Transverse colon (tissue), 4 donors: ENCODE data around the gene ALPP. TPM values are rescaled to one million over a fixed set of nuclear protein-coding genes. Genes with fewer than 3 reads are reported as not detected.
"Not testable (repeated sequence)": the region's sequence is repeated elsewhere in the genome, so short reads cannot be mapped to it uniquely, and the experiment has no call there.

Source experiments
- DNase-seq: peaks from one replicate; pipeline ENCODE4 v3.0.0-alpha.2; 2019
- H3K27ac ChIP-seq, 4 donors: fragments of 200-600 bp; sonication (generic); 2 replicates each; pipeline ENCODE4 v1.5.1; 2016 to 2018; ENCODE audit warnings: inconsistent platforms in 4 of 4
- H3K27me3 ChIP-seq: fragments of 200-600 bp; sonication (generic); 2 replicates; pipeline ENCODE4 v1.5.1; 2017; ENCODE audit warnings: inconsistent platforms
- H3K36me3 ChIP-seq, 4 donors: fragments of 200-600 bp; sonication (generic); 2 replicates each; pipeline ENCODE4 v1.5.1; 2017 to 2019; ENCODE audit warnings: inconsistent platforms in 4 of 4
- H3K4me1 ChIP-seq, 4 donors: fragments of 200-600 bp; sonication (generic); 2 replicates each; pipeline ENCODE4 v1.5.1; 2017 to 2020; ENCODE audit warnings: inconsistent platforms in 4 of 4
- H3K4me3 ChIP-seq, 4 donors: fragments of 200-600 bp; sonication (generic); 1 replicate in 1 of 4; 2 replicates in 3 of 4; pipeline versions ENCODE4 v1.5.1 to v1.6.1; 2017 to 2019; ENCODE audit warnings: inconsistent platforms in 4 of 4
- H3K9me3 ChIP-seq, 2 donors: fragments of 200-600 bp; sonication (generic); 2 replicates each; pipeline ENCODE4 v1.5.1; 2017 to 2019; ENCODE audit warnings: inconsistent platforms in 2 of 2
- CTCF ChIP-seq, 5 experiments: fragments of 200-600 bp in 3 of 5; fragments of 450-650 bp in 2 of 5; sonication (generic) in 3 of 5; IDR thresholded peaks; 1 replicate in 2 of 5; 2 replicates in 3 of 5; pipeline ENCODE4 v1.5.1; 2016 to 2017; ENCODE audit warnings: antibody characterized with exemption in 5 of 5, inconsistent platforms in 3 of 5, mild to moderate bottlenecking in 2 of 5, moderate library complexity in 1 of 5
- EP300 ChIP-seq: sonication (generic); formaldehyde crosslinking; IDR thresholded peaks from one replicate; pipeline ENCODE4 v1.6.1; 2017; ENCODE audit warnings: antibody characterized with exemption, low read depth
- POLR2A ChIP-seq: fragments of 450-650 bp; IDR thresholded peaks from one replicate; pipeline ENCODE4 v1.6.1; 2016; ENCODE audit warnings: antibody characterized with exemption, mild to moderate bottlenecking, moderate library complexity
- POLR2AphosphoS5 ChIP-seq, 3 donors: sonication (generic); formaldehyde crosslinking; IDR thresholded peaks; one replicate each; pipeline ENCODE4 v1.6.1; 2016; ENCODE audit warnings: antibody characterized with exemption in 3 of 3
- WGBS, 2 donors: methylation state at CpG; one replicate each; pipeline ENCODE4 v1.1.5; 2018; ENCODE audit warnings: low coverage in 1 of 2; 5-methylcytosine and 5-hydroxymethylcytosine counted together
- in situ Hi-C, 4 donors: fragments of 200-750 bp; cut with MboI; loops; one replicate each; pipeline versions ENCODE4 v1.15.0 to v1.15.1; 2017; ENCODE audit warnings: low sequenced_read_pairs in 3 of 4, low pct_ligation_motif_present in 1 of 4, low pct_unique_long_range_greater_than_20kb in 1 of 4
- intact Hi-C: fragments of 100-400 bp; cut with DNase I; formaldehyde crosslinking; loops from one replicate; pipeline ENCODE4 v1.15.1; 2023; ENCODE audit warnings: low total_unique reads
- total RNA-seq, 4 donors: library from RNA; depleted of rRNA; stranded (reverse); fragments of >200 nt; gene quantifications; one replicate each; pipeline ENCODE4 v1.1.0, GENCODE V29; 2016

Gene ALPP
- total RNA-seq, 4 donors from 2014 or later = not detected

DNA sequence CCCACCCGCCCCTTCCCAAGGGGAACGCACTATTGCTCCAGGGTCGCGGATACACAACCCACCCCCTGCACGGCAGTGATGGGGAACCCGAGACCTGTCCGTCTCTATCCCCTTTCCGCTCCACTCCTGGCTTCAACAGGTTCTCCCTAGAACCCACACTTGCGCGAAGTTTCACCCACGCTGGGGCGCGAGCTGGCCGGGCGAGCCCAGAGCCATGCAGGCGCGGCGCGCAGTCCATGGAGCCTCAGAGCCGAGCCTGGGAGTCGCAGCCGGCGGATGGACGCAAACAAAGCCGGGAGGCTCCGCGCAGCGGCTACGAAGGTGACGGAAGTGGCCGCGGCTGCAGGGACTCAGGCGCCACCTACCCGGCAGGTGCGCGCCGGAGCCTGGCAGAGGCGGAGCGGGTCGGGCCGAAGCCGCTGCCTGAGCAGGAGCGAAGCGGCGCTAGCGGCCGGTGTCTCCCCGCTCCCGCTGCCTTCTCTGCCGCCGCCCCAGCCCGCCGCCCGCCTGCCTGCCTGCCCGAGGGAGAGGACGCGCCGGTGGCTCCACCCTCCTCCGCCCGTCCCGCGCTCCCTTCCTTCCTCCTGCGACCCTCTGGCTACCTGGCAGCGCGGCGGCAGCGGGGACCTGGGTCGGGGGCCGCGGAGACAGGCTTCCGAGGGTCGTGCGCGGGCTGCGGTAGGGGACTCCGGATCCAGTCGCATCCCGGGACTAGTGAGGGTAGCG lies 42.1 kb downstream of the ALPP start:
- H3K36me3 ChIP-seq = no peaks in the 10 kb centered on the region
- intact Hi-C loops = no loop called here
- H3K9me3 ChIP-seq = peaks cover 0 to 6% of the 10 kb centered on the region in 2 donors
- H3K27me3 ChIP-seq = peaks cover 88% of the 10 kb centered on the region
- H3K27ac ChIP-seq = no peak overlapping the region
- TF ChIP-seq EP300 = no peak
- no peak for TF ChIP-seq POLR2AphosphoS5 (IDR thresholded peaks at IDR 0.05)
- no peak for TF ChIP-seq POLR2A
- TF ChIP-seq CTCF (IDR thresholded peaks at IDR 0.05) = no peak
- peaks cover 0 to 30% (median 27%) of the 10 kb centered on the region in 4 donors for H3K4me1 ChIP-seq
- peak; percentile 47 for DNase-seq
- H3K4me3 ChIP-seq = peak overlapping the region in 3 of 4 donors; percentile 10 to 39 (median 21)
- WGBS, 2 donors = 2% methylated on average over 32 of the region's 79 CpGs; no CpG with 5 or more reads in 1 of the 2 donors
- in situ Hi-C loops = no loop called here

- Histone ChIP-seq H3K9me3 (peaks cover 0 to 6% of the 10 kb centered on the region in 2 donors), H3K4me3 (peak overlapping the region in 3 of 4 donors; percentile 10 to 39 (median 21)), H3K27ac (no peak overlapping the region), H3K4me1 (peaks cover 0 to 30% (median 27%) of the 10 kb centered on the region in 4 donors), H3K36me3 (no peaks in the 10 kb centered on the region), H3K27me3 (peaks cover 83% of the 10 kb centered on the region)
- intact Hi-C loops = no loop called here
- WGBS, 2 donors = 47% methylated on average over 19 of the region's 22 CpGs; no CpG with 5 or more reads in 1 of the 2 donors
- DNase-seq = no peak
- in situ Hi-C loops = no loop called here
- TF ChIP-seq EP300 (no peak), POLR2A (no peak), CTCF (IDR thresholded peaks at IDR 0.05) (no peak), POLR2AphosphoS5 (IDR thresholded peaks at IDR 0.05) (no peak)
Observed at GRCh38 chr2:232421189-232421785, 42.7 kb downstream of the ALPP start.

DNA sequence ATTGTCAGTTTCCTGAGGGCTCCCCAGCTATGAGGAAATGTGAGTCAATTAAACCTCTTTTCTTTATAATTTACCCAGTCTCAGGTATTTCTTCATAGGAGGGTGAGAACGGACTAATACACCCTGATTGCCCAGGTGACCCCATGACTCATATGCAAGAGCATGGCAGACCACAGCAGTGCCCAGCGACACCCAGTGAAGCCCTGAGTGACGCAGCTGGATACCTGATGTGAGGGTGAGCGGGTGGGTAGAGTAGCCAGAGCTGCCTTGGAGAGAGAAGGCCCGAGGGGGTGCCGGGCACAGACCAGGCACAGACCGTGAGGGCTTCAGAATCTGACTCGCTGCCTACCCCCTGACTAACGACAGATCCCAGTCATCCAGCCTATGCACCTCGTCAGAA lies 43.5 kb downstream of the ALPP start:
- Histone ChIP-seq H3K36me3 (no peaks in the 10 kb centered on the region), H3K4me3 (no peak overlapping the region), H3K9me3 (peaks cover 0 to 6% of the 10 kb centered on the region in 2 donors), H3K27ac (no peak overlapping the region), H3K4me1 (peaks cover 0 to 30% (median 27%) of the 10 kb centered on the region in 4 donors), H3K27me3 (peaks cover 75% of the 10 kb centered on the region)
- TF ChIP-seq POLR2AphosphoS5 (IDR thresholded peaks at IDR 0.05) = no peak
- no peak for TF ChIP-seq CTCF (IDR thresholded peaks at IDR 0.05)
- no peak for TF ChIP-seq EP300
- TF ChIP-seq POLR2A = no peak
- in situ Hi-C loops (no loop called here), intact Hi-C loops (no loop called here)
- 93 to 95% methylated on average over 7 to 10 of the region's 10 CpGs for WGBS, 2 donors
- DNase-seq = no peak

- H3K9me3 ChIP-seq, DNase-seq, intact Hi-C loops, H3K4me3 ChIP-seq, H3K27ac ChIP-seq, in situ Hi-C loops, H3K36me3 ChIP-seq: not testable (repeated sequence)
- Histone ChIP-seq H3K27me3 (peaks cover 74% of the 10 kb centered on the region), H3K4me1 (peaks cover 0 to 30% (median 27%) of the 10 kb centered on the region in 4 donors)
- WGBS, 2 donors = 54% methylated on average over 3 of the region's 3 CpGs; no CpG with 5 or more reads in 1 of the 2 donors
Observed at GRCh38 chr2:232422996-232423395, 44.4 kb downstream of the ALPP start.

- H3K9me3 ChIP-seq, DNase-seq, H3K27ac ChIP-seq, in situ Hi-C loops, H3K36me3 ChIP-seq, intact Hi-C loops, H3K4me3 ChIP-seq: not testable (repeated sequence)
- peaks cover 0 to 28% (median 26%) of the 10 kb centered on the region in 4 donors for H3K4me1 ChIP-seq
- 55% methylated on average over 7 of the region's 7 CpGs; no CpG with 5 or more reads in 1 of the 2 donors for WGBS, 2 donors
- H3K27me3 ChIP-seq = peaks cover 69% of the 10 kb centered on the region
Observed at GRCh38 chr2:232423407-232423806, 44.9 kb downstream of the ALPP start.
